Stimulated activated CD8-positive, alpha-beta memory T cell treated with anti-CD3 and anti-CD28 coated beads, Interleukin-4, amount 100 ng/mL, for 24 hours (primary cell): Measurements from ENCODE around the gene SAAL1.
A peak's percentile ranks its signal among the peaks of the same experiment; 100 is the strongest.
"Not testable (repeated sequence)": the region's sequence is repeated elsewhere in the genome, so short reads cannot be mapped to it uniquely, and the experiment has no call there.

ENCODE experiments used
- DNase-seq: peaks from one replicate; pipeline ENCODE4 v3.0.0-alpha.2; 2020; ENCODE audit warnings: low read depth

The SAAL1 gene, protein sequence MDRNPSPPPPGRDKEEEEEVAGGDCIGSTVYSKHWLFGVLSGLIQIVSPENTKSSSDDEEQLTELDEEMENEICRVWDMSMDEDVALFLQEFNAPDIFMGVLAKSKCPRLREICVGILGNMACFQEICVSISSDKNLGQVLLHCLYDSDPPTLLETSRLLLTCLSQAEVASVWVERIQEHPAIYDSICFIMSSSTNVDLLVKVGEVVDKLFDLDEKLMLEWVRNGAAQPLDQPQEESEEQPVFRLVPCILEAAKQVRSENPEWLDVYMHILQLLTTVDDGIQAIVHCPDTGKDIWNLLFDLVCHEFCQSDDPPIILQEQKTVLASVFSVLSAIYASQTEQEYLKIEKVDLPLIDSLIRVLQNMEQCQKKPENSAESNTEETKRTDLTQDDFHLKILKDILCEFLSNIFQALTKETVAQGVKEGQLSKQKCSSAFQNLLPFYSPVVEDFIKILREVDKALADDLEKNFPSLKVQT

DNA sequence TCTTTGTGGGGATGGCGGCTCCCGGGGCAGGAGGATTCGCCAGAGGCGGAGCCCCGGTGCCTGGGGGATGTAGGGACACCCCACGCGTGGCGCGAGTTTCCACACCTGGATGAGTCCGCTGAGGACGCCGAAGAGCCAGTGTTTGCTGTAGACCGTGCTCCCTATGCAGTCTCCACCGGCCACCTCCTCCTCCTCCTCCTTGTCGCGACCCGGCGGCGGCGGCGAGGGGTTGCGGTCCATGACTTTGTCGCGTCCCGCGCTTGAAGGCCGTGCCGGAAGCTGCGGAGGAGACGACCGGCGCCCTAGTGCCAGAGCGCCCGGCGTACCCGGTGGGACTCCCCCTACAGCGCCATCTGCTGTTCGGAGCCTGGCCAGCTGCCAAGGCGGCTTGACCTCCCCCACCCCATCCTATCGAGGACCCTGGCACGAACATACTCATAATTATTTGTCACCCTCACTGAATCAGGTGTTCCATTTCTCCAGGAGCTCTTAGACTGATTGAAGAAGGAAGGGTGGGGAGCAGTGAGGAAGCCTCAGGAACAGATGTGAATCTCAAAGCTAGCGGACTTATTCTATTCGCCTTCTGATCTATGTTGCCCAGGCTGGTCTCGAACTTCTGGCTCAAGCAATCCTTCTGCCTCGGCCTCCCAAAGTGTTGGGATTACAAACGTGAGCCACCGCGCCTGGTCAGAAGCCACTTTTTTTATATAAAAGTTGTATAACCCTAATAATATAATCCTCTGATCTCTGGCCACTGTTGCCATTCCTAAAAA lies at the start of gene SAAL1:
SAAL1 (minus strand) TSS at position 281 of the 773 bp plus-strand sequence; CDS start at position 240, 41 bp downstream.
- DNase-seq, result peak; percentile 85

DNA sequence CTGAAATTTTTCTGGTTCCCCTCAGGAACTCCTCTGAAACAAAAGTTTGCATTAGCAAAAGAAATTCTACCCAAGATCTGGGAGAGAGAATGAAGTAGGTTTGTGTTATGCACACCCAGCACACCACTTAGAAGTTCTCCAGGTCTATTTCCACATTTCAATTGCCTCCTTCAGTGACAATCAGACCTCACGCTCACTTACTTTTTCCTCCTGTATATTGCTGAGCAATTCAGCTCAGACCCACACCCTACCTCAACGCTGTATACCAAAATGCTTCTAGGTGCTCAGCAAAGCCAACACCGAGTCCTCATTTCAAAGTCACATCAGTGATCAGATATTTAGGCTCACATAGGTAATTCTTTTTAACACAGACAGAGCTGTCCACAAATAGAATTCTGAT lies 45.7 kb upstream of the SAAL1 start:
- no peak for DNase-seq

DNA sequence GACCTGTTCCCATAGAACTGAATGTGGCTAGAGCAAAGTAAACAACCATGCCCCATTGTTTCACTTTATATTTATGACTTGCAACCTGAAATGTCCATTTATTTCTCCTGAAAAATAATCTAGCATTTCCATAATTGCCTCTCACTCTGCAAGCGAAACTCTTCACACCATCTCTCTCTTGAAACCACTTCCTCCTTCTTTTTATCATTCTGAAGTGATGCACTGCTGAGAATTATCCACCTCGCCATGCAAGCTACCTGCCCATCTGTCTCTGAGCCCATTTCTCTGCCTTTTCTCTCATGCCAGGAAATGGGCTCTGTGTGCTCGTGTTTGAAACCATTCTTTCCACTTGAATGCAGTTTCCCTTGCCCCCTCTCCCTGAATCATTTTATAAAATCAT lies 40.0 kb upstream of the SAAL1 start:
- DNase-seq, result no peak

DNA sequence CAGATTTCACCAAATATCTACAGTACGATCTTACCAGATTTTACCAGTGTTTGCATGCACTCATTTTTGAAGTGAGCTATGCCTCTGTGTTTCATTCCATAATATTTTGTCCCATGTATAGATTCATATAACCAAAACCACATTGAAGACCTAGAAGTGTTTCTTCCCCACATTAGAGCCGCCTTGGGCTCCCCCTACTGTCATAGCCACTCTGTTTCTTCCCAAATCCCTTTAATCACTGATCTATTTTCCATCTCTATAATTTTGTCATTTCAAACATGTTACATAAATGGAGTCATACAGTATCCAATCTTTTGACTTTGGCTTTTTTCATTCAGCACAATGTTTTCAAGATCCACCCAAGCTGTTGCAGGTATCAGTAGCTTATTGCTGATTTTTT lies 39.1 kb upstream of the SAAL1 start:
- no peak for DNase-seq

DNA sequence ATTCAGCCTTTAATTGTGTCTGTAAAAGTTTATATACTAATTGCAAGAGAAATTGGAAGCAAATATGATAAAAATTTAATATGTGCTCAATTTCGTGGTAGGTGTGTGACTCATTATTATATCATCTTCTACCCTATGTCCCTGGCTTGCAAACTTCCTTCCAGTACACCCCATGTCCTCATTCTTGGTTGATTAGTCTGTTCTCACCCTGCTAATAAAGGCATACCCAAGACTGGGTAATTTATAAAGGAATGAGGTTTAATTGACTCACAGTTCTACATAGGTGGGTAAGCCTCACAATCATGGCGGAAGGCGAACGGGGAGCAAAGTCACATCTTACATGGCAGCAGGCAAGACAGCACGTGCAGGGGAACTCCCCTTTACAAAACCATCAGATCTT lies 38.4 kb upstream of the SAAL1 start:
- DNase-seq, result no peak

DNA sequence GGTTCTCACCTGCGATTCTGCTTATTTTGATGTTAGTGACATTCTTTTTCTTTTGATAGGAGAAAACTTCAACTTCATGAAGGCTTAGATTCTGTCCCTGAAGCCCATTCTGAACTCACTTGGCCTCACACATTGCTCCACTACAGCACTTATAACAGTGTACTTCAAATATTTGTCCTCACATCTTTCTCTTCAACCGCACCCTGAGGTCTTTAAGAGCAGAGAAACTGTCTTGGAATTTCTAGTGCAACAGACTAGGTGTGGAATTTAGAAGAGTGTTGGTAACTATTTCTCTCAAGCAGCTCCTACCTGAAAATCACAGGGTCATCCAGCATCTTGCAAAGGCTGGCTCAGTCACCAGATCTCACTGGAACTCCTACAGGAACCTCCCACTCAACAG lies 34.3 kb upstream of the SAAL1 start:
- no peak for DNase-seq

DNA sequence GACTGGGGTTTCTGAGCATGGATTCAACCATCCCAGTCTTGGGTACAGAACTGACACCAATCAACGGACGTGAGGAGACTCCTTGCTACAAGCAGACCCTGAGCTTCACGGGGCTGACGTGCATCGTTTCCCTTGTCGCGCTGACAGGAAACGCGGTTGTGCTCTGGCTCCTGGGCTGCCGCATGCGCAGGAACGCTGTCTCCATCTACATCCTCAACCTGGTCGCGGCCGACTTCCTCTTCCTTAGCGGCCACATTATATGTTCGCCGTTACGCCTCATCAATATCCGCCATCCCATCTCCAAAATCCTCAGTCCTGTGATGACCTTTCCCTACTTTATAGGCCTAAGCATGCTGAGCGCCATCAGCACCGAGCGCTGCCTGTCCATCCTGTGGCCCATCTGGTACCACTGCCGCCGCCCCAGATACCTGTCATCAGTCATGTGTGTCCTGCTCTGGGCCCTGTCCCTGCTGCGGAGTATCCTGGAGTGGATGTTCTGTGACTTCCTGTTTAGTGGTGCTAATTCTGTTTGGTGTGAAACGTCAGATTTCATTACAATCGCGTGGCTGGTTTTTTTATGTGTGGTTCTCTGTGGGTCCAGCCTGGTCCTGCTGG lies 31.4 kb upstream of the SAAL1 start:
- no peak for DNase-seq

DNA sequence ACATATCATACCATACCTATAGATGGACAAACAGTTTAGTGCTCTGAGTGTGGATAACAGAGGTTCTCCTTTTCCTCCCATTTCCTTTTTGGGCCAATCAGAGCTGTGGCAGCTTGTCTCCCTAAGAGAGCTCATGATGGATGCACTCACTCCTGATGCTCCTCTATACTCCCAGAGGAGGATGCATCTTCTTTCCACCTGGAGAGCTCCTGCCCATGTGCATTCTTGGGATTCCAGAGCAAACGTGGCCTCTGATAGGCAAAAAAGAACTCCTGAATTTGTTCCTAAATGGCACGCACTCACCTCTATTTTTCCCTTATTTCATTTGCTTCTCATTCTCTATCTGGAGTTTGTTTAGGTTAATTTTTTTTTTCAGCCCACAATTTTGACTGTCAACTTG lies 29.4 kb upstream of the SAAL1 start:
- DNase-seq, result no peak

DNA sequence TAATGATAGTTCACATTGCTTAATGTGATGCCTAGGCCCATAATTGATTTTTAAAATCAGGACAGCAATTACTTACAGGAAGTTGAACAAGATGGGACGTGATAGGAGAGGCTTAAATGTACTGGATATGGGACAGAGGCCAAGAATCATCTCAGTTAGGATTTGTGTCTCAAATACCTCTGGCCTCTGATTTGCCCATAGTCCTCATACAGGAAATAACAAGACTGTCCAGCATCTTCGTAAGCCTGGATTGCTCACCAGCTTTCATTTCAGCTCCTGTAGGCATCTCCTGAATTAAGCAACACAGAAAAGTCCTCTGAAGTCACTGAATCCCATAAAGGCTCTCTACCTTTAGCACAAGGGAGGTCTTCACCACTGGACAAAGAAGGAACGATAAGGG lies 26.5 kb upstream of the SAAL1 start, which contains the start of gene MRGPRX3:
MRGPRX3 (plus strand) TSS at position 231 of the 400 bp plus-strand sequence. CDS start 4,632 bp downstream, outside the sequence.
- no peak for DNase-seq

DNA sequence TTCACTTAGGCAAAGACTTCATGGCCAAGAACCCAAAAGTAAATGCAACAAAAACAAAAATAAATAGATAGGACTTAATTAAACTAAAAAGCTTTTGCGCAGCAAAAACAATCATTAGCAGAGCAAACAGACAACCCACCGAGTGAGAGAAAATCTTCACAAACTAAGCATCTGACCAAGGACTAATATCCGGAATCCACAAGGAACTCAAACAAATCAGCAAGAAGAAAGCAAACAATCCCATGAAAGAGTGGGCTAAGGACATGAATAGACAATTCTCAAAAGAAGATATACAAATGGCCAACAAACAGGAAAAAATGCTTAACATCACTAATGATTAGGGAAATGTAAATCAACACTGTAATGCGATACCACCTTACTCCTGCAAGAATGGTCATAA lies 25.2 kb upstream of the SAAL1 start:
- not testable (repeated sequence) for DNase-seq

DNA sequence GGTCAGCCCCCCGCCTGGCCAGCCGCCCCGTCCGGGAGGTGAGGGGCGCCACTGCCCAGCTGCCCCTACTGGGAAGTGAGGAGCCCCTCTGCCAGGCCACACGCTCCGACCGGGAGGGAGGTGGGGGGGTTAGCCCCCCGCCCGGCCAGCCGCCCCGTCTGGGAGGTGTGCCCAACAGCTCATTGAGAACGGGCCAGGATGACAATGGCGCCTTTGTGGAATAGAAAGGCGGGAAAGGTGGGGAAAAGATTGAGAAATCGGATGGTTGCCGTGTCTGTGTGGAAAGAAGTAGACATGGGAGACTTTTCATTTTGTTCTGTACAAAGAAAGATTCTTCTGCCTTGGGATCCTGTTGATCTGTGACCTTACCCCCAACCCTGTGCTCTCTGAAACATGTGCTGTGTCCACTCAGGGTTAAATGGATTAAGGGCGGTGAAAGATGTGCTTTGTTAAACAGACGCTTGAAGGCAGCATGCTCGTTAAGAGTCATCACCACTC lies 15.5 kb upstream of the SAAL1 start:
- not testable (repeated sequence) for DNase-seq

DNA sequence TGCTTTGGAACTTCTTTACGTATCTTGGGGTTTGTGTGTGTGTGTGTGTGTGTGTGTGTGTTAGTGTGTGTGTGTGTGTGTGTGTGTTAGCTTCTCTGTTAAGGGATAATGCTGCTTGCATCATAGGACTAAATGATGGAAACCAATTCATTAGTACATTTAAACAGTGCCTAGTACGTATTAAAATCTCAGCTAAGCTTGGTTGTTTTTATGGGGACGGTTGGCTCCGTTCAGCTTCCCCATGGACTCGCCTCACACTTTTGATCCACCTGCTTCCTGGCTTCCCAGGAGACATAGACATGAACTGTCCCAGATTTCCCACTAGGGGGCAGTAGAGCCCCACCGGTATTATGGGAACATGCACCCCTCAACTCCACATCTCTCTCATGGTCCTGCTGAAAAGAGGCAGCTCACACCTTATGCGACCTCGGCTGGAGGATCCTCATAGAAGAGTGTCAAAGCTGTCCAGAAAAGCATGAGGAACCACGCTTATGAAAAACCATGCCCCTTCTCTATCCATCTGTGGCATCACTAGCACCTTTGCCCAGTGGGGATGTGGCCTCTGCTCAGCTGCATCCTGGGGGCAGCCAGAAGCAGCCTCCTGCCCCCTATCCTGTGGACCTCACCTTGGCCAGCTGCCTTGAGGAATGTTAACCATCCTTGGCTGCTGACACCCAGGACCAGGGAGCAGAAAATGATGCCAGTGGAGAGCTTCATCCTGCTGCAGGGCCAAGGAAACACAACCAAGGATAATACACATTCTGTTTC lies 9.7 kb upstream of the SAAL1 start:
- peak; percentile 36 for DNase-seq

DNA sequence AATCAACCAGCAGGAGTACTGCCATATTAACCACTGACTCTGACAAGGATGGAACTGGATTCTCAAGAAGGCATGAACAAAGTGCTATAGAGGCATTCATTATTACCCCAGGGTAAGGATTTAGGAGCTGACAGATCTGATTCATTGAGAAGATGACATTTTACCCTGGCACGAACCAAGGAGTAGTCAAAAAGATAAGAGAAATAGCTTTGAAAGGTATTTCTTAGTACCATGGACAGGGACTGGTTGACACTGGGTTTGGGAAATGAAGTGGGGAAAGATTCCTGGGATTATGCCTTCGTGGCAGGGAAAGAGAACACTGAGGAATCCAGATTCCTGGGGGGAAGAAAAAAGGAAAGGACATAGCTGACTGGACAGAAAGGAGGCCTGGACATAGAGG lies 5.1 kb upstream of the SAAL1 start:
- DNase-seq, result no peak

DNA sequence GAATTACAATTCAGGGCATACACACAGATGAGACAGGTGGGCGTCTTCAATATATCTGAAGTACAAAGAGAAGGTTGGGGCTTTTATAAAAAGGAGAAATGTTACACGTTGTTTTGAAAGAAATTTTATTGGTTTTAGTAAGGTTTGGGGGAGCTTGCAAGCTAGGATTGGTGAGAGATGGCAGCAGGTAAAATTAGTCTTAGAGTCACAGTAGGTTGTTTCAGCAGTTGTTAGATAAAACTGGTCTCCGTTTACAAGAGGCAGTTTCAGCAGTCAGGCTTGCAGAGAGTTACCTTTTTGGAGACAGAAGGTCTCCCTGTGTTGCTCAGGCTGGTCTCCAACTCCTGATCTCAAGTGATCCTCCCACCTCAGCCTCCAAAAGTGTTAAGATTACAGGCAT lies 2.4 kb upstream of the SAAL1 start:
- no peak for DNase-seq

DNA sequence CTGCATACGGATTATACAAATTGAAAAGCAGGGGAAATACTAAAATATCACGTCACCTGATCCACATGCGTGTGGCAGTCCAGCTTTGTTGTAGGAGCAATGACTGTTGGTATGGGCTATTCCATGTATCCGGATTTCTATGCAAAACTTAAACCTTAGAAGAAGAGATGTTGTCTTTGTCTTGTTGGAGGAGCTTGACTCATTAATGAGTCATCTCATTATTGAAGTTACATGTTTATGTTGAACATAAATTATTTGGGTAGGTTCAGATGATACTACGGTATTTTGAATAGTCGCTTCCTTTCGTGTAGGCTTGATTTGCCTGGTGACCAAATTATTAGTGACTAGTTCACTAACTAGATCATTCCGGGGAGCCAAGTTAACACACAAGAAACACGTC lies 806 bp upstream of the SAAL1 start:
- no peak for DNase-seq

DNA sequence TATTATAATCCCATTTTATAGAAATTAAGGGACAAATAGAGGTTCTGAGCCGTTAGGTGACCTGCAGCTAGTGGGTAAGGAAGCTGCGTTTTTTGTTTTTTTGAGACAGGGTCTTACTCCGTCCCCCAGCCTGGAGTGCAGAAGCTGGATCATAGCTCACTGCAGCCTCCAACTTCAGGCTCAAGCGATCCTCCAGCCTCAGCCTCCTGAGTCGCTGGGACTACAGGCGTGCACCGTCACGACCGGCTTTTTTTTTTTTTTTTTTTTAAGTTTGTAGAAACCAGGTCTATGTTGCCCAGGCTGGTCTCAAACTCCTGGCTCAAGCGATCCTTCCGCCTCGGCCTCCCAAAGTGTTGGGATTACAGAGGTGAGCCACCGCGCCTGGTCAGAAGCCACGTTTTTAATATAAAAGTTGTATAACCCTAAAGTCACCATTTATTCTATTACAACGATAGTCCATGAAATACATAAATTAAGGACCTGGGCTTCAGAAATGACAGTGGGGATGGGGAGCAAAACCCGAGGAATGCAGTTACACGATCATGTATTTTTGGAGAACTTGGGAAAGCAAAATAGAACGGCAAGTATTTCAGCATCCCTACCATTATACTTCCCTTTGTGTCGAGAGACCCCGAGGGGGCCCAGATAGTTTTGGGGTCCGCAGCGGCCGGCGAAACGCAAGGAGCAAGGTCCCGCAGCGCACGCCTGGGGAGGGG lies 638 bp downstream of the SAAL1 start:
- DNase-seq, result no peak

DNA sequence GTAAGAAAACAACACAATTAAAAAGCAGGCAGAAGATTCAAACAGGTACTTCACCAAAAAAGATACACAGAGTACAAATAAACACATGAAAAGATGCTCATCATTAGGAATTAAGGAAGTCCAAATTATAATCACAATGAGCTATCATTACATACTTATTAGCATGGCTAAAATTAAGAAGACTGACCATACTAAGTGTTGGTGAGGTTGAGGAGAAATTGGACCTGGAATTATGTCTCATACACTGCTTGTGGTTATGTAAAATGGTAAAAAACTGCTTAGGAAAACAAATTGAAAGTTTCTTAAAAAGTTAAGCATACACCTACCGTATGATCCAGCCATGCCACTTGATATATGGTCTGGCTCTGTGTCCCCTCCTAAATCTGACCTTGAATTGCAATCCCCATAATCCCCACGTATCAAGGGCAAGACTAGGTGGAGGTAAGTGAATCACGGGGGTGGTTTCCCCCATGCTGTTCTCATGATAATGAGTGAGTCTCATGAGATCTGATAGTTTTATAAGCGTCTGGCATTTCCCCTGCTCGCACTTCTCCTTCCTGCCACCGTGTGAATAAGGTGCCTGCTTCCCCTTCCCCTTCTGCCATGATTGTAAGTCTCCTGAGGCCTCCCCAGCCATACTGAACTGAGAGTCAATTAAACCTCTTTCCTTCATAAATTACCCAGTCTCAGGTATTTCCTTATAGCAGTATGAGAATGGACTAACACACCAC lies 4.8 kb downstream of the SAAL1 start:
- DNase-seq, result no peak

DNA sequence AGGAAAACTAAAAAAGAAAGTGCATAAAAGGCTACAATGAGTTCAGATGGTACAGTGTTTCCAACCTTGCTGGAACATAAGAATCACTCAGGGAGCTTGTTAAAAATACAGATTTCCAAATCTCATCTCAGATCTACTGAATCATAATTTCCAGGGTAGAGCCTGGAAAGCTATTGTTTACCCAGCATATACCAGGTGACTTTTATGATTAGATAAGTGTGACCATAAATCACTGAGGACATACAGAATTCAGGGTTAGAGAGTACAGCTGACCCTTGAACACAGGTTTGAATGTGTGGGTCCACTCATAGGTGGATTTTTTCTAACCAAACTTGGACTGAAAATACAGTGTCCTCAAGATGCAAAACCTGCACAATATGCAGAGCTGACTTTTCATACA lies 11.9 kb downstream of the SAAL1 start:
- DNase-seq, result no peak

DNA sequence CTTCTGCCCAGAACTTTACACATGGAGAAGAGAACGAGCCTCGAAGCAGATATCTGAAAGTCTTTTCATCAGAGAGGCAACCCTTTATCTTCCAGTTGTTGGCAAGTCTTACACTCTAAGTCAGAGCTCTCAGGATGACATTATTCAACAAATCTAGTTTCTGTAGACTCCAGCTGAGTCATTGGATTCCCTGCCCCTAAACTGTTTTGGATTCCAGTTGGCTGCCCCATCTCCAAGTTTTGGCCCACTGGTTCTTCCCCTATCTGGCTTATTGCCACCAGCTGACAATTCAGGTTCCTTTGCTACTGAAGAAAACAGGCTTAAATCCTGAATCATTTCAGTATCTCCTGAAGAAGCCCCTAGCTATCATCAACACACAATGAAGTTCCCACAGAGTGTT lies 14.2 kb downstream of the SAAL1 start:
- no peak for DNase-seq

DNA sequence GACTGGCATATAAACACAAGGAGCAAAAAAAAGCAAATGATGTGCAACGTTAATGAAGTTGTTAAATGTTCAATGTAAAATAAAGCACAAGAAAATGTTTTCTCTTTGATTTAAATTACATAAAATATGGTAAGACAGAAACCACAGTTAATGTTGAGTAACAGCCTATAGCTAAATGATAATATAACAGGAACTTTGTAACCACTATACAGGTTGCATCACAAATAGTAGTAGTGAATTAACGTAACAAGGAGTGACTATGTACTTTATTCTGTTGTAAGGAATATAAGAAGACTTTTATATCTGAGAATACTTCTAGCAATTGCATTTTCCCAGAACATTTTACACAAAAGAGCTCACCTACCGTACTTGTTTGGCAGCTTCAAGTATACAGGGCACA lies 16.9 kb downstream of the SAAL1 start:
- DNase-seq, result no peak
